DMS153 (cell line): ENCODE results near the gene KRT6C.
"Not testable (repeated sequence)": the region's sequence is repeated elsewhere in the genome, so short reads cannot be mapped to it uniquely, and the experiment has no call there.

Experiments used
- DNase-seq: peaks from one replicate; lab custom pipeline; 2025; lab: John Stamatoyannopoulos, UW

KRT6C gene

GRCh38 chr12:52455821-52456220, 17.8 kb downstream of the KRT6C start:
- no peak for DNase-seq

GRCh38 chr12:52454411-52455201, 19.0 kb downstream of the KRT6C start:
- DNase-seq: peak; percentile 88

- no peak for DNase-seq
These were observed 21.5 kb downstream of the KRT6C start, which contains the start of gene KRT6B for GRCh38 chr12:52452101-52452500. TSS of gene KRT6B (minus strand) at chr12:52452146. CDS start at chr12:52452078, 68 bp downstream.

- DNase-seq: no peak
These were observed 25.4 kb downstream of the KRT6C start for GRCh38 chr12:52448228-52448627.

GRCh38 chr12:52447196-52447595, 26.4 kb downstream of the KRT6C start:
- DNase-seq: not testable (repeated sequence)

GRCh38 chr12:52446367-52447045, 27.1 kb downstream of the KRT6C start:
- DNase-seq: no peak

- no peak for DNase-seq
These were observed 27.7 kb downstream of the KRT6C start for GRCh38 chr12:52445876-52446275.

GRCh38 chr12:52444647-52445595, 28.7 kb downstream of the KRT6C start:
- DNase-seq: no peak

- DNase-seq: no peak
These were observed 29.6 kb downstream of the KRT6C start for GRCh38 chr12:52443966-52444365.

GRCh38 chr12:52442600-52443061, 31.0 kb downstream of the KRT6C start:
- DNase-seq: no peak

- DNase-seq: peak; percentile 62
These were observed 32.2 kb downstream of the KRT6C start for GRCh38 chr12:52441320-52441911.

- peak; percentile 62 for DNase-seq
These were observed 32.7 kb downstream of the KRT6C start for GRCh38 chr12:52440821-52441319.

- no peak for DNase-seq
These were observed 33.8 kb downstream of the KRT6C start for GRCh38 chr12:52439845-52440244.

GRCh38 chr12:52439420-52439819, 34.2 kb downstream of the KRT6C start:
- DNase-seq: no peak

- no peak for DNase-seq
These were observed 35.0 kb downstream of the KRT6C start for GRCh38 chr12:52438305-52439301.

GRCh38 chr12:52437508-52437907, 36.1 kb downstream of the KRT6C start:
- DNase-seq: no peak

GRCh38 chr12:52436828-52437474, 36.7 kb downstream of the KRT6C start:
- DNase-seq: no peak

GRCh38 chr12:52436000-52436827, 37.4 kb downstream of the KRT6C start:
- no peak for DNase-seq

GRCh38 chr12:52435659-52435999, 38.0 kb downstream of the KRT6C start:
- DNase-seq: no peak
